Adrenal gland (tissue), 12 donors: ENCODE measurements around the gene NIPBL. TPM values are rescaled to one million over a fixed set of nuclear protein-coding genes. Genes with fewer than 3 reads are reported as not detected.

Experiments used
- DNase-seq, 7 donors: peaks; one replicate each; pipeline ENCODE4 v3.0.0-alpha.2; 2019 to 2020
- H3K27ac ChIP-seq, 5 donors: fragments of 200-600 bp; sonication (generic) in 4 of 5; 1 replicate in 3 of 5; 2 replicates in 2 of 5; pipeline versions ENCODE4 v1.5.1 to v1.8.0; 2016 to 2020; ENCODE audit warnings: mild to moderate bottlenecking in 1 of 5
- H3K27me3 ChIP-seq: fragments of 200-600 bp; 2 replicates; pipeline ENCODE4 v1.8.0; 2021
- H3K36me3 ChIP-seq, 2 donors: fragments of 200-600 bp; replicated peaks in 1 of 2; 1 replicate in 1 of 2; 2 replicates in 1 of 2; pipeline versions ENCODE4 v1.5.1 to v1.8.0; 2018 to 2022
- H3K4me1 ChIP-seq, 2 donors: fragments of 200-600 bp; replicated peaks in 1 of 2; 1 replicate in 1 of 2; 2 replicates in 1 of 2; pipeline versions ENCODE4 v1.5.1 to v1.8.0; 2018 to 2021
- H3K4me3 ChIP-seq, 4 donors: fragments of 200-600 bp; sonication (generic) in 3 of 4; one replicate each; pipeline ENCODE4 v1.5.1; 2016 to 2018
- H3K9me3 ChIP-seq, 3 donors: fragments of 200-600 bp; sonication (generic) in 1 of 3; replicated peaks in 1 of 3; 1 replicate in 2 of 3; 2 replicates in 1 of 3; pipeline versions ENCODE4 v1.5.1 to v1.8.0; 2016 to 2021
- CTCF ChIP-seq, 6 experiments: fragments of 450-650 bp in 4 of 6; fragments of 200-600 bp in 2 of 6; sonication (generic) in 1 of 6; IDR thresholded peaks; 1 replicate in 5 of 6; 2 replicates in 1 of 6; pipeline versions ENCODE4 v1.5.1 to v1.8.0; 2016 to 2021; ENCODE audit warnings: antibody characterized with exemption in 6 of 6, mild to moderate bottlenecking in 2 of 6, moderate library complexity in 1 of 6
- POLR2A ChIP-seq, 2 donors: fragments of 450-650 bp; IDR thresholded peaks; one replicate each; pipeline ENCODE4 v1.6.1; 2017; ENCODE audit warnings: antibody characterized with exemption in 2 of 2, mild to moderate bottlenecking in 2 of 2, moderate library complexity in 1 of 2
- WGBS, 4 donors: extraction: QIAGEN DNeasy Blood & Tissue Kit in 2 of 4; methylation state at CpG; one replicate each; pipeline versions ENCODE4 v1.1.5 to v1.1.7; 2013 to 2017; 5-methylcytosine and 5-hydroxymethylcytosine counted together
- intact Hi-C, 2 donors: fragments of 100-400 bp; cut with DNase I; formaldehyde crosslinking; loops; one replicate each; pipeline versions ENCODE4 v1.14.1 to v1.15.0; 2022 to 2023
- polyA plus RNA-seq, 3 donors: library from polyadenylated mRNA; stranded (reverse); fragments of 200-250 nt in 2 of 3; fragments of 350-450 nt in 1 of 3; fragmentation: Illumina TruSeq in 1 of 3; extraction: RNeasy Lipid Tissue Mini Kit (QIAGEN cat#74804) in 1 of 3; gene quantifications; one replicate each; pipeline ENCODE4 v1.2.3, GENCODE V29; 2013 to 2014
- total RNA-seq, 9 donors: library from RNA; depleted of rRNA in 4 of 9; stranded (reverse); fragments of >200 nt in 4 of 9; fragments of 120-200 nt in 1 of 9; fragmentation: NEBNext Ultra II Directional in 1 of 9; extraction: Animal tissue kit (Norgen Biotek cat#: 25700) in 1 of 9; gene quantifications; one replicate each; pipeline versions ENCODE4 v1.1.0 to v1.2.4, GENCODE V29; 2013 to 2023
- donor health status: healthy with polysubstance abuse.
- donor health status: Bipolar disorder and iron deficiency.
- donor health status: DM: yes; HTN: yes; CAD: no.
- donor health status: DM: no; HTN: no; CAD: no.
- donor health status: DM: no; HTN: no; CAD: no.
- donor health status: DM: yes; HTN: yes; CAD: no.

NIPBL gene
- total and polyA plus RNA-seq, 12 donors = 15.7 to 54.5 (median 41.9) TPM

GRCh38 chr5:37055383-37055990 is 178.9 kb downstream of the NIPBL start:
- peaks cover 0 to 48% of the 10 kb centered on the region in 2 donors for H3K36me3 ChIP-seq
- H3K4me3 ChIP-seq = no peak overlapping the region
- H3K4me1 ChIP-seq = no peaks in the 10 kb centered on the region
- no peaks in the 10 kb centered on the region for H3K9me3 ChIP-seq
- WGBS, 4 donors = 87 to 91% (median 89%) methylated on average over 1 of the region's 1 CpG
- TF ChIP-seq CTCF (IDR thresholded peaks at IDR 0.05) (no peak), POLR2A (IDR thresholded peaks at IDR 0.05) (no peak)
- no peaks in the 10 kb centered on the region for H3K27me3 ChIP-seq
- intact Hi-C loops = no loop called here
- no peak overlapping the region for H3K27ac ChIP-seq
- DNase-seq = no peak

- no peaks in the 10 kb centered on the region for H3K4me1 ChIP-seq
- TF ChIP-seq POLR2A (IDR thresholded peaks at IDR 0.05) (no peak), CTCF (IDR thresholded peaks at IDR 0.05) (no peak)
- H3K27ac ChIP-seq = no peak overlapping the region
- no peaks in the 10 kb centered on the region for H3K9me3 ChIP-seq
- 86 to 94% (median 90%) methylated on average over 2 of the region's 2 CpGs for WGBS, 4 donors
- H3K36me3 ChIP-seq = peaks cover 0 to 46% of the 10 kb centered on the region in 2 donors
- intact Hi-C loops = no loop called here
- no peak overlapping the region for H3K4me3 ChIP-seq
- DNase-seq = no peak
- no peaks in the 10 kb centered on the region for H3K27me3 ChIP-seq
These were observed 180.2 kb downstream of the NIPBL start for GRCh38 chr5:37056762-37057161.

GRCh38 chr5:37060030-37060429 is 183.5 kb downstream of the NIPBL start:
- TF ChIP-seq POLR2A (IDR thresholded peaks at IDR 0.05) (no peak), CTCF (IDR thresholded peaks at IDR 0.05) (no peak)
- H3K27me3 ChIP-seq = no peaks in the 10 kb centered on the region
- intact Hi-C loops = no loop called here
- no peak for DNase-seq
- WGBS, 4 donors = 92 to 100% (median 100%) methylated on average over 1 of the region's 1 CpG
- no peak overlapping the region for H3K4me3 ChIP-seq
- H3K27ac ChIP-seq = no peak overlapping the region
- H3K4me1 ChIP-seq = no peaks in the 10 kb centered on the region
- H3K36me3 ChIP-seq = peaks cover 0 to 40% of the 10 kb centered on the region in 2 donors
- H3K9me3 ChIP-seq = no peaks in the 10 kb centered on the region

- intact Hi-C loops = no loop called here
- H3K27ac ChIP-seq = no peak overlapping the region
- H3K27me3 ChIP-seq = no peaks in the 10 kb centered on the region
- no peak for TF ChIP-seq CTCF (IDR thresholded peaks at IDR 0.05)
- TF ChIP-seq POLR2A (IDR thresholded peaks at IDR 0.05) = no peak
- H3K9me3 ChIP-seq = no peaks in the 10 kb centered on the region
- DNase-seq = no peak
- peaks cover 0 to 34% of the 10 kb centered on the region in 2 donors for H3K36me3 ChIP-seq
- no peaks in the 10 kb centered on the region for H3K4me1 ChIP-seq
- no peak overlapping the region for H3K4me3 ChIP-seq
- 95 to 99% (median 96%) methylated on average over 7 of the region's 7 CpGs for WGBS, 4 donors
These were observed 187.2 kb downstream of the NIPBL start for GRCh38 chr5:37063739-37064138.
